H9 (cell line): ENCODE results near the gene THSD7B. TPM values are rescaled to one million over a fixed set of nuclear protein-coding genes. Genes with fewer than 3 reads are reported as not detected.

Experiments used
- DNase-seq: peaks from one replicate; pipeline ENCODE4 v3.0.0-alpha.2; 2017
- H2AFZ ChIP-seq: one replicate; pipeline ENCODE4 v1.6.1; 2013; ENCODE audit warnings: mild to moderate bottlenecking, low read length, control low read depth, moderate library complexity
- H2AK5ac ChIP-seq: 2 replicates; pipeline ENCODE4 v1.6.1; 2013; ENCODE audit warnings: low read length, control low read depth, mixed read lengths; ENCODE audit not compliant: insufficient read length
- H2BK120ac ChIP-seq: one replicate; pipeline ENCODE4 v1.6.1; 2013; ENCODE audit warnings: low read depth, mild to moderate bottlenecking, low read length, control low read depth, inconsistent platforms; ENCODE audit not compliant: poor library complexity, severe bottlenecking
- H2BK12ac ChIP-seq: 2 replicates; pipeline ENCODE4 v1.6.1; 2013; ENCODE audit warnings: low read length, control low read depth, mixed read lengths, low read depth; ENCODE audit not compliant: insufficient read length
- H2BK15ac ChIP-seq: 2 replicates; pipeline ENCODE4 v1.6.1; 2013; ENCODE audit warnings: low read depth, low read length, control low read depth
- H2BK20ac ChIP-seq: one replicate; pipeline ENCODE4 v1.6.1; 2013; ENCODE audit warnings: low read depth, mild to moderate bottlenecking, low read length, control low read depth, inconsistent platforms; ENCODE audit not compliant: poor library complexity, severe bottlenecking
- H2BK5ac ChIP-seq: 2 replicates; pipeline ENCODE4 v1.6.1; 2013; ENCODE audit warnings: low read length, control low read depth, mixed read lengths; ENCODE audit not compliant: insufficient read length
- H3K14ac ChIP-seq: 2 replicates; pipeline ENCODE4 v1.6.1; 2013; ENCODE audit warnings: low read length, control low read depth; ENCODE audit not compliant: insufficient read depth
- H3K18ac ChIP-seq: 2 replicates; pipeline ENCODE4 v1.6.1; 2013; ENCODE audit warnings: low read depth, mild to moderate bottlenecking, mixed read lengths, low read length, control low read depth; ENCODE audit not compliant: insufficient read length
- H3K23ac ChIP-seq: 2 replicates; pipeline ENCODE4 v1.6.1; 2013; ENCODE audit warnings: low read length, control low read depth, mixed read lengths, low read depth; ENCODE audit not compliant: insufficient read length
- H3K23me2 ChIP-seq: 2 replicates; pipeline ENCODE4 v1.6.1; 2013; ENCODE audit warnings: low read depth, mild to moderate bottlenecking, mixed read lengths, low read length, control low read depth; ENCODE audit not compliant: insufficient read length, poor library complexity, severe bottlenecking
- H3K27ac ChIP-seq: 2 replicates; pipeline ENCODE4 v1.5.1; 2013; ENCODE audit warnings: low read length, control low read depth, mixed read lengths, low read depth; ENCODE audit not compliant: insufficient read length
- H3K27me3 ChIP-seq: 2 replicates; pipeline ENCODE4 v1.6.1; 2013; ENCODE audit warnings: low read length, control low read depth, inconsistent platforms; ENCODE audit not compliant: insufficient read depth
- H3K4ac ChIP-seq: 2 replicates; pipeline ENCODE4 v1.6.1; 2013; ENCODE audit warnings: low read depth, mild to moderate bottlenecking, control low read depth, inconsistent platforms, low read length, moderate library complexity
- H3K4me1 ChIP-seq: 2 replicates; pipeline ENCODE4 v1.6.1; 2013; ENCODE audit warnings: low read length, control low read depth, inconsistent platforms; ENCODE audit not compliant: insufficient read depth
- H3K4me2 ChIP-seq: 2 replicates; pipeline ENCODE4 v1.6.1; 2013; ENCODE audit warnings: low read length, control low read depth, mixed read lengths; ENCODE audit not compliant: insufficient read length, insufficient read depth
- H3K56ac ChIP-seq: 2 replicates; pipeline ENCODE4 v1.6.1; 2013; ENCODE audit warnings: low read depth, mild to moderate bottlenecking, mixed read lengths, low read length, control low read depth; ENCODE audit not compliant: insufficient read length
- H3K79me1 ChIP-seq: 2 replicates; pipeline ENCODE4 v1.6.1; 2013; ENCODE audit warnings: low read depth, mild to moderate bottlenecking, moderate library complexity, low read length, control low read depth, inconsistent platforms; ENCODE audit not compliant: insufficient read depth, poor library complexity, severe bottlenecking
- H3K79me2 ChIP-seq: 2 replicates; pipeline ENCODE4 v1.6.1; 2013; ENCODE audit warnings: low read length, control low read depth, inconsistent platforms; ENCODE audit not compliant: insufficient read depth
- H3K9ac ChIP-seq: 2 replicates; pipeline ENCODE4 v1.6.1; 2013; ENCODE audit warnings: low read length, control low read depth, mixed read lengths; ENCODE audit not compliant: insufficient read length; ENCODE audit errors: extremely low read depth
- H3K9me3 ChIP-seq: one replicate; pipeline ENCODE4 v1.6.1; 2013; ENCODE audit warnings: low read depth, low read length, inconsistent platforms; ENCODE audit not compliant: control insufficient read depth
- H3T11ph ChIP-seq: one replicate; pipeline ENCODE4 v1.6.1; 2013; ENCODE audit warnings: mild to moderate bottlenecking, low read length, control low read depth, inconsistent platforms
- H4K20me1 ChIP-seq: one replicate; pipeline ENCODE4 v1.6.1; 2013; ENCODE audit not compliant: control insufficient read depth, insufficient read length, insufficient read depth
- H4K5ac ChIP-seq: 2 replicates; pipeline ENCODE4 v1.6.1; 2013; ENCODE audit warnings: low read depth, mild to moderate bottlenecking, mixed read lengths, low read length, control low read depth; ENCODE audit not compliant: insufficient read length
- H4K8ac ChIP-seq: replicated peaks from 2 replicates; pipeline ENCODE4 v1.6.1; 2013; ENCODE audit warnings: low read length, control low read depth, mixed read lengths, low read depth; ENCODE audit not compliant: insufficient read length
- H4K91ac ChIP-seq: 2 replicates; pipeline ENCODE4 v1.6.1; 2013; ENCODE audit warnings: low read depth, mild to moderate bottlenecking, moderate library complexity, mixed read lengths, low read length, control low read depth; ENCODE audit not compliant: insufficient read length
- H3K27ac Mint-ChIP-seq, 3 experiments: 2 replicates in 2 of 3; 3 replicates in 1 of 3; pipeline ENCODE4 v1.8.0; 2020 to 2021; ENCODE audit warnings: mixed read lengths in 3 of 3, mild to moderate bottlenecking in 1 of 3, moderate library complexity in 1 of 3
- H3K27me3 Mint-ChIP-seq: 2 replicates; pipeline ENCODE4 v1.8.0; 2021; ENCODE audit warnings: low read depth, mild to moderate bottlenecking, moderate library complexity, mixed read lengths
- H3K36me3 Mint-ChIP-seq, 3 experiments: 2 replicates in 2 of 3; 3 replicates in 1 of 3; pipeline ENCODE4 v1.8.0; 2020 to 2021; ENCODE audit warnings: low read depth in 3 of 3, mixed read lengths in 3 of 3; ENCODE audit not compliant: insufficient read depth in 1 of 3
- H3K4me1 Mint-ChIP-seq, 2 experiments: 2 replicates each; pipeline ENCODE4 v1.8.0; 2020; ENCODE audit warnings: mixed read lengths in 2 of 2
- H3K4me3 Mint-ChIP-seq, 2 experiments: 2 replicates in 1 of 2; 3 replicates in 1 of 2; pipeline ENCODE4 v1.8.0; 2020 to 2021; ENCODE audit warnings: mild to moderate bottlenecking in 2 of 2, mixed read lengths in 2 of 2, moderate library complexity in 1 of 2
- H3K9me3 Mint-ChIP-seq, 2 experiments: 2 replicates in 1 of 2; 3 replicates in 1 of 2; pipeline ENCODE4 v1.8.0; 2020; ENCODE audit warnings: mild to moderate bottlenecking in 2 of 2, mixed read lengths in 2 of 2, moderate library complexity in 1 of 2
- CTCF ChIP-seq: fragments of 200-600 bp; sonication (generic); conservative IDR thresholded peaks from 3 replicates; pipeline ENCODE4 v1.8.0; 2021; ENCODE audit warnings: antibody characterized with exemption, mild to moderate bottlenecking
- WGBS: extraction: QIAGEN DNeasy Blood & Tissue Kit; methylation state at CpG from one replicate; pipeline ENCODE4 v1.1.7; 2013; ENCODE audit warnings: missing lambda C conversion rate, low lambda C conversion rate, mixed read lengths; ENCODE audit not compliant: insufficient read length; ENCODE audit errors: extremely low coverage; 5-methylcytosine and 5-hydroxymethylcytosine counted together
- total RNA-seq: library from RNA; stranded (reverse); gene quantifications from 2 replicates; pipeline ENCODE4 v1.2.1, GENCODE V29; 2021

The THSD7B gene
- total RNA-seq, 1 experiment from 2014 or later = 0.85 TPM

- H2AK5ac ChIP-seq = no peak overlapping the region
- H3K9me3 ChIP-seq = no peaks in the 10 kb centered on the region
- H4K5ac ChIP-seq = no peak overlapping the region
- no peak overlapping the region for H2BK5ac ChIP-seq
- no peak overlapping the region for H3K27ac ChIP-seq
- H3K79me1 ChIP-seq = no peaks in the 10 kb centered on the region
- no peak overlapping the region for H3K4me2 ChIP-seq
- no peak overlapping the region for H3K4ac ChIP-seq
- H3K23me2 ChIP-seq = no peaks in the 10 kb centered on the region
- no peaks in the 10 kb centered on the region for H3K4me1 ChIP-seq
- no peak for DNase-seq
- H3T11ph ChIP-seq = no peak overlapping the region
- H2BK12ac ChIP-seq = no peak overlapping the region
- H3K27me3 ChIP-seq = no peaks in the 10 kb centered on the region
- no peak overlapping the region for H3K23ac ChIP-seq
- no peaks in the 10 kb centered on the region for H3K79me2 ChIP-seq
- no peak overlapping the region for H3K14ac ChIP-seq
- H2BK20ac ChIP-seq = no peak overlapping the region
- H4K8ac ChIP-seq = no peak overlapping the region
- no peak overlapping the region for H2BK15ac ChIP-seq
- no peak overlapping the region for H2BK120ac ChIP-seq
- Mint-ChIP-seq H3K27ac (no peak overlapping the region), H3K36me3 (no peaks in the 10 kb centered on the region), H3K9me3 (no peaks in the 10 kb centered on the region), H3K27me3 (no peaks in the 10 kb centered on the region; the same call in 1 of the 2 replicates), H3K4me3 (no peak overlapping the region), H3K4me1 (no peaks in the 10 kb centered on the region)
- no peaks in the 10 kb centered on the region for H4K20me1 ChIP-seq
- WGBS = no CpG with 5 or more reads among the region's 1 CpG
- H3K18ac ChIP-seq = no peak overlapping the region
- H3K56ac ChIP-seq = no peak overlapping the region
- no peak for TF ChIP-seq CTCF
- H2AFZ ChIP-seq = no peak overlapping the region
- no peak overlapping the region for H4K91ac ChIP-seq
- no peak overlapping the region for H3K9ac ChIP-seq
Observed at GRCh38 chr2:136828162-136828561, 62.8 kb downstream of the THSD7B start.
